Caco-2 (cell line): ENCODE data around the gene NEDD4L. TPM values are rescaled to one million over a fixed set of nuclear protein-coding genes. Genes with fewer than 3 reads are reported as not detected.

Experiments used
- BruUV-seq: library from RNA; stranded (reverse); fragments of 400-500 nt; replicated peaks from 2 replicates; lab custom pipeline; 2021; lab: Mats Ljungman, UMichigan
- CTCF ChIA-PET: fragments of 300-600 bp; sonication (Branson Sonifier 250); formaldehyde crosslinking; loops from one replicate; lab custom pipeline; 2022; ENCODE audit warnings: antibody characterized with exemption; lab: Charles Lee
- POLR2A ChIA-PET: fragments of 300-600 bp; sonication (Branson Sonifier 250); formaldehyde crosslinking; loops from one replicate; lab custom pipeline; 2022; ENCODE audit warnings: antibody characterized with exemption; lab: Charles Lee
- DNase-seq, 2 experiments: peaks; one replicate each; pipeline versions ENCODE4 v3.0.0 to v3.0.0-alpha.2; 2020 to 2022
- H3K27me3 ChIP-seq: replicated peaks from 2 replicates; pipeline ENCODE4 v1.6.0; 2011; ENCODE audit warnings: low read length; ENCODE audit not compliant: control insufficient read depth, insufficient read depth
- H3K36me3 ChIP-seq: 2 replicates; pipeline ENCODE4 v1.5.1; 2011; ENCODE audit warnings: low read length; ENCODE audit not compliant: control insufficient read depth, insufficient read depth
- H3K4me1 ChIP-seq: fragments of 250-450 bp; sonication (Bioruptor Pico); 2 replicates; pipeline ENCODE4 v1.5.1; 2020; ENCODE audit warnings: mild to moderate bottlenecking
- H3K4me3 ChIP-seq: 2 replicates; pipeline ENCODE4 v1.5.1; 2011; ENCODE audit warnings: low read depth, mild to moderate bottlenecking, control low read depth, low read length
- H3K9me3 ChIP-seq: fragments of 250-450 bp; sonication (Bioruptor Pico); 2 replicates; pipeline ENCODE4 v1.5.1; 2020; ENCODE audit warnings: mild to moderate bottlenecking, moderate library complexity
- H3K27ac Mint-ChIP-seq: one replicate; pipeline ENCODE4 v1.8.0; 2022; ENCODE audit warnings: mixed read lengths; ENCODE audit not compliant: unreplicated experiment
- H3K27me3 Mint-ChIP-seq: one replicate; pipeline ENCODE4 v1.8.0; 2022; ENCODE audit warnings: mixed read lengths; ENCODE audit not compliant: insufficient read depth, unreplicated experiment
- H3K36me3 Mint-ChIP-seq: one replicate; pipeline ENCODE4 v1.8.0; 2022; ENCODE audit warnings: mild to moderate bottlenecking, mixed read lengths; ENCODE audit not compliant: insufficient read depth, unreplicated experiment
- H3K4me1 Mint-ChIP-seq: one replicate; pipeline ENCODE4 v1.8.0; 2022; ENCODE audit warnings: low read depth, mixed read lengths; ENCODE audit not compliant: unreplicated experiment
- H3K4me3 Mint-ChIP-seq: one replicate; pipeline ENCODE4 v1.8.0; 2022; ENCODE audit warnings: mild to moderate bottlenecking, moderate library complexity, mixed read lengths; ENCODE audit not compliant: unreplicated experiment
- H3K9me3 Mint-ChIP-seq: one replicate; pipeline ENCODE4 v1.8.0; 2022; ENCODE audit warnings: mixed read lengths; ENCODE audit not compliant: unreplicated experiment
- CTCF ChIP-seq, 2 experiments: fragments of 200-600 bp in 1 of 2; IDR thresholded peaks; 1 replicate in 1 of 2; 2 replicates in 1 of 2; pipeline versions ENCODE4 v1.5.1 to v1.8.0; 2011 to 2022; ENCODE audit warnings: antibody characterized with exemption in 1 of 2, control low read depth in 1 of 2, inconsistent platforms in 1 of 2, low read depth in 1 of 2, low read length in 1 of 2, mild to moderate bottlenecking in 1 of 2, moderate library complexity in 1 of 2; ENCODE audit not compliant: insufficient read depth in 1 of 2, severe bottlenecking in 1 of 2, unreplicated experiment in 1 of 2
- intact Hi-C: fragments of 100-400 bp; cut with micrococcal nuclease; formaldehyde crosslinking; loops from one replicate; pipeline ENCODE4 v1.10.0; 2022; ENCODE audit not compliant: unreplicated experiment
- total RNA-seq: library from RNA; stranded (reverse); gene quantifications from 2 replicates; pipeline ENCODE4 v1.2.3, GENCODE V29; 2022

The NEDD4L gene
- total RNA-seq, 1 experiment from 2014 or later, result 85.4 TPM

GRCh38 chr18:58116818-58117217, 72.8 kb downstream of the NEDD4L start:
- BruUV-seq, result no TSS peak
- Histone ChIP-seq H3K4me1 (peaks cover 11% of the 10 kb centered on the region; the same call in 1 of the 2 replicates), H3K9me3 (no peaks in the 10 kb centered on the region), H3K4me3 (no peak overlapping the region), H3K36me3 (no peaks in the 10 kb centered on the region), H3K27me3 (no peaks in the 10 kb centered on the region)
- POLR2A ChIA-PET, result no interaction called here
- intact Hi-C loops, result no loop called here
- no peak overlapping the region for H3K4me3 Mint-ChIP-seq
- no peaks in the 10 kb centered on the region for H3K27me3 Mint-ChIP-seq
- H3K36me3 Mint-ChIP-seq, result peaks cover 5% of the 10 kb centered on the region
- no peaks in the 10 kb centered on the region for H3K9me3 Mint-ChIP-seq
- DNase-seq, result no peak
- peaks cover 18% of the 10 kb centered on the region for H3K4me1 Mint-ChIP-seq
- no peak overlapping the region for H3K27ac Mint-ChIP-seq
- CTCF ChIA-PET, result no interaction called here
- no peak for TF ChIP-seq CTCF (IDR thresholded peaks at IDR 0.05; ENCODE audit: insufficient read depth in 1 of 2, low read depth in 1 of 2, low read length in 1 of 2, severe bottlenecking in 1 of 2, unreplicated experiment in 1 of 2)

- no peak for TF ChIP-seq CTCF (IDR thresholded peaks at IDR 0.05; ENCODE audit: insufficient read depth in 1 of 2, low read depth in 1 of 2, low read length in 1 of 2, severe bottlenecking in 1 of 2, unreplicated experiment in 1 of 2)
- H3K9me3 ChIP-seq, result no peaks in the 10 kb centered on the region
- no peaks in the 10 kb centered on the region for H3K9me3 Mint-ChIP-seq
- H3K4me3 Mint-ChIP-seq, result no peak overlapping the region
- H3K4me1 ChIP-seq, result peaks cover 11% of the 10 kb centered on the region; the same call in 1 of the 2 replicates
- intact Hi-C loops, result no loop called here
- BruUV-seq, result no TSS peak
- peaks cover 18% of the 10 kb centered on the region for H3K4me1 Mint-ChIP-seq
- ChIA-PET POLR2A (no interaction called here), CTCF (interaction anchor here (1.0 kb wide), 1 partner anchor 74 kb away, joined by 3 read pairs; the partner anchor contains the start of gene NEDD4L)
- no peak overlapping the region for H3K4me3 ChIP-seq
- no peaks in the 10 kb centered on the region for H3K27me3 ChIP-seq
- H3K36me3 ChIP-seq, result no peaks in the 10 kb centered on the region
- peak in 1 of 2 experiments; percentile 7 for DNase-seq
- peaks cover 5% of the 10 kb centered on the region for H3K36me3 Mint-ChIP-seq
- H3K27me3 Mint-ChIP-seq, result no peaks in the 10 kb centered on the region
- peak overlapping the region; percentile 73 for H3K27ac Mint-ChIP-seq
These were observed 73.9 kb downstream of the NEDD4L start for GRCh38 chr18:58117786-58118403.

GRCh38 chr18:58118536-58118935, 74.5 kb downstream of the NEDD4L start:
- no peaks in the 10 kb centered on the region for H3K27me3 Mint-ChIP-seq
- POLR2A ChIA-PET, result no interaction called here
- CTCF ChIA-PET, result interaction anchor here (1.0 kb wide), 1 partner anchor 75 kb away, joined by 3 read pairs; the partner anchor contains the start of gene NEDD4L

More at GRCh38 chr18:58118536-58118935, 74.5 kb downstream of the NEDD4L start:
- peak overlapping the region; percentile 73 for H3K27ac Mint-ChIP-seq
- no peaks in the 10 kb centered on the region for H3K9me3 Mint-ChIP-seq
- no peak for DNase-seq
- H3K4me3 Mint-ChIP-seq, result no peak overlapping the region
- intact Hi-C loops, result no loop called here
- Histone ChIP-seq H3K9me3 (no peaks in the 10 kb centered on the region), H3K27me3 (no peaks in the 10 kb centered on the region), H3K4me3 (no peak overlapping the region), H3K4me1 (peaks cover 11% of the 10 kb centered on the region; the same call in 1 of the 2 replicates), H3K36me3 (no peaks in the 10 kb centered on the region)
- no TSS peak for BruUV-seq
- H3K4me1 Mint-ChIP-seq, result peaks cover 19% of the 10 kb centered on the region
- no peak for TF ChIP-seq CTCF (IDR thresholded peaks at IDR 0.05; ENCODE audit: insufficient read depth in 1 of 2, low read depth in 1 of 2, low read length in 1 of 2, severe bottlenecking in 1 of 2, unreplicated experiment in 1 of 2)
- H3K36me3 Mint-ChIP-seq, result peaks cover 4% of the 10 kb centered on the region
